ENCODE results near the gene SNX1.

SNX1 gene

DNA sequence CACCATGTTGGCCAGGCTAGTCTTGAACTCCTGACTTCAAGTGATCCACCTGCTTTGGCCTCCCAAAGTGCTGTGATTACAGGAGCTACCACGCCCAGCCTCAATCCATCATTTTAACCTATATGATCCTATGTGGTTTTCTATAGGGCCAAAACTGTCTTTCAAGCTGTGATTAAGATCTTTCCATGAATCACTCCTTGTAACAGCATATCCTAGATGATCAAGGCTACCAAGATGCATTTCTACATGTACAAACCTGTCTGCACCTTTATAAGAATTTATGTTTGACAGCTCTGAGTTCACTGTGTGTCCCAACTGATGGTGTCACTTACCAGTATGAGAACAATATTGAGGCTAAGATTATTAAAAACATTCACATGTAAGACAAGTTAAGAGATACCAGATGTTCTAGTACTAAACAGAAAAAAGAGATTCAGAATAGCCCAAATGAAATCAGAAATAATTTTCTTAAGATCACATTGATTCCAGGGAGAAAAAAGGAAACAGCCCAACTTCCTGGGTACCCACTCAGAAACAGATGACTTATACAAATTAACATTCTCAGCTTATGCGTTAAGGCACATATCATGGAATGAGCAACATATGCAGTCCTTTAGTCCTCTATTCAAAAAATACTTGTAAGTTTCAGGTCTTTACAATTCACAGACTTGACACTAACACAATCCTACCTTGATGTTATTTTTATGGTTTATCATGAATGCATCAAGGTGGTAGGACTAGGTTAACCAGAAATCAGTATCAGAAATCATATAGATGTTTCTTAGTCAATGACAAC, 91.8 kb downstream of the SNX1 start:
- ATAC-seq, result peak; percentile 45
- H3K27ac Mint-ChIP-seq, result peak overlapping the region; percentile 41
- H3K4me1 Mint-ChIP-seq, result peaks cover 16% of the 10 kb centered on the region
- H3K4me3 Mint-ChIP-seq, result peak overlapping the region; percentile 55
- H3K9me3 Mint-ChIP-seq, result no peaks in the 10 kb centered on the region
- DNase-seq (ENCODE audit: low spot score in 2 of 2), result no peak
- peaks cover 51% of the 10 kb centered on the region for H3K36me3 Mint-ChIP-seq
